ENCODE data around the gene PGP.
A peak's percentile ranks its signal among the peaks of the same experiment; 100 is the strongest.

PGP gene

DNA sequence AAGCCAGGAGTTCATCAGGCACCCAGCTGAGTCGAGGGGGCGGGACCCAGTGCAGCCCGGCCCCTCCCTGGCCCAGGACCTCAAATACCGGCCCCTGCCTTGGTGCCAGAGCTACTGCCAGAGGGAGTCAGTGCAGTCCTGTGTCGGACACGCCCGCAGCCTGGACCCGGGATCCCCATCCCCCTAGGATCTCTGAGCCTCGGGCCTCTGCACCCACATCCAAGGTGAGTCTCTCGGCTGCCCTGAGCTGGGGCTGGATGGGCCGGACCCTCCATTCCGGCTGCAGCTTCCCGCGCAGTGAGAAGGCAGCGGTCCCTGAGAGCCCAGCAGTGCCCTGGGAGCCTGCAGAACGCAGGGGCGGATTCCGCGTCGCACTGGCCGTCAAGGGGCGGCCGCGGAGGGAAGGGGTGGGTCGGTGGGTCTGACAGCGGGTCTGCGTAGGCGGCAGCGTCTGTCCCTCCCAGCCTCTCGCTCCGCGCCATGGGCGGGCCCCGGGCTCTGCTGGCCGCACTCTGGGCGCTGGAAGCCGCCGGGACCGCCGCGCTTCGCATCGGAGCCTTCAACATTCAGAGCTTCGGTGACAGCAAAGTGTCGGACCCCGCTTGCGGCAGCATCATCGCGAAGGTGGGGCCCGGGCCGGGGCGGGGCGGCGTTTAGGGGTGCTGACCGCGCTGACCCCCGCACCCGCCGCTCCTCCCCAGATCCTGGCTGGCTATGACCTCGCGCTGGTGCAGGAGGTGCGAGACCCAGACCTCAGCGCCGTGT, 21.9 kb upstream of the PGP start, which contains the start of gene DNASE1L2:
TSS of gene DNASE1L2 (plus strand) at position 108 of the 765 bp plus-strand sequence. CDS start at position 481, 373 bp downstream.
- no peak for DNase-seq

DNA sequence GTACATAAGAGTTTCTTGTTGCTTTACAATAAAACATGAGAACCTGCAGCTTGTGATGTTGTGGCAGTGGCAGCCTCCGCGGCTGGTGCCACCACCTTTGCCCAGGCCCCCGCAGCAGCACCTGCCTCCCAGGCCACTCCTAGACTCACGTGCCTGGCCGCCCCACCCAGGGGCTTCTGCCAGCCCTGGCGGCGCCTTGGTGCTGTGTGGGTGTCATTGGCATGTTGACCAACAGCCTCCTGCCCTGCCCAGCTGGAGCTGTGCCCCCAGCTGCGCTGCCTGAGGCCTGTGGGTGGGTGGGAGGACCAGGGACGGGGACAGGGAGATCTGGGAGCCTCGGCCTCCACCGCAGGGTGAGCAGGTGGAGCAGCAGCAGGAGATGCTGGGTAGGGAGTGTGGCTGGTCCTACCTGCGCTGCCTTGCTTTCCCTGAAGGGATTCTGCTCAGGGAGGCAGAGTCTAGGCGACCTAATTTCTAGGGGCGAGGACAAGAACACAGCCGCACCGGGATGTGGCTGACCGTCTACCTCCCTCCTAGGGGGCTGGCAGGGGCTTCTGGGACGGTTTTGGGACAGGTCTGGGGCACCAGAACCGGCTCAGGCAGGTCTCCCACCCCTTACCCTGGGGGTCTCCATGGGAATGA, 21.2 kb upstream of the PGP start:
- no peak for DNase-seq

DNA sequence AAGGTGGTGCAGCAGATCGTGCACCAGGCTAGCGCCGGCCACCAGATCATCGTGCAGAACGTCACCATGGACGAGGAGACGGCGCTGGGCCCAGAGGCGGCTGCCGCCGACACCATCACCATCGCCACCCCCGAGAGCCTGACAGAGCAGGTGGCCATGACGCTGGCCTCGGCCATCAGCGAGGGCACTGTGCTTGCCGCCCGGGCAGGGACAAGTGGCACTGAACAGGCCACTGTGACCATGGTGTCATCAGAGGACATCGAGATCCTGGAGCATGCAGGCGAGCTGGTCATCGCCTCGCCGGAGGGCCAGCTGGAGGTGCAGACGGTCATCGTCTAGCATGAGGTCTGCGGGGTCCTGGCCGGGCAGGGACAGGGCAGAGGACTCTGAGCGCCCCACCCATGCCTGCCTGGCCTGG, 20.6 kb upstream of the PGP start:
- no peak for DNase-seq

DNA sequence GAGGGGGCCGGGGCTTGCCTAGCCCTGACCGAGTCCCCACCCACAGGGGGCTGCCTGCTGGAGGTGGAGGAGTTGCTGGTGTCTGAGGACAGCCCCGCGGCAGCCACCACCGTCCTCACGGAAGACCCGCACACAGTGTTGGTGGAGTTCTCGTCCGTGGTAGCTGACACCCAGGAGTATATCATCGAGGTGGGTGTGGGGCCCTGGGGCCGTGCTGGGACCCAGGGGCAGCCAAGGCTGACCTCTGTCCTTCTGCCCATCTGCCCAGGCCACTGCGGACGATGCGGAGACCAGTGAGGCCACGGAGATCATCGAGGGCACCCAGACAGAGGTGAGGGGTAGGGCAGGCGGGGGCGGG, 20.2 kb upstream of the PGP start:
- DNase-seq, result no peak

DNA sequence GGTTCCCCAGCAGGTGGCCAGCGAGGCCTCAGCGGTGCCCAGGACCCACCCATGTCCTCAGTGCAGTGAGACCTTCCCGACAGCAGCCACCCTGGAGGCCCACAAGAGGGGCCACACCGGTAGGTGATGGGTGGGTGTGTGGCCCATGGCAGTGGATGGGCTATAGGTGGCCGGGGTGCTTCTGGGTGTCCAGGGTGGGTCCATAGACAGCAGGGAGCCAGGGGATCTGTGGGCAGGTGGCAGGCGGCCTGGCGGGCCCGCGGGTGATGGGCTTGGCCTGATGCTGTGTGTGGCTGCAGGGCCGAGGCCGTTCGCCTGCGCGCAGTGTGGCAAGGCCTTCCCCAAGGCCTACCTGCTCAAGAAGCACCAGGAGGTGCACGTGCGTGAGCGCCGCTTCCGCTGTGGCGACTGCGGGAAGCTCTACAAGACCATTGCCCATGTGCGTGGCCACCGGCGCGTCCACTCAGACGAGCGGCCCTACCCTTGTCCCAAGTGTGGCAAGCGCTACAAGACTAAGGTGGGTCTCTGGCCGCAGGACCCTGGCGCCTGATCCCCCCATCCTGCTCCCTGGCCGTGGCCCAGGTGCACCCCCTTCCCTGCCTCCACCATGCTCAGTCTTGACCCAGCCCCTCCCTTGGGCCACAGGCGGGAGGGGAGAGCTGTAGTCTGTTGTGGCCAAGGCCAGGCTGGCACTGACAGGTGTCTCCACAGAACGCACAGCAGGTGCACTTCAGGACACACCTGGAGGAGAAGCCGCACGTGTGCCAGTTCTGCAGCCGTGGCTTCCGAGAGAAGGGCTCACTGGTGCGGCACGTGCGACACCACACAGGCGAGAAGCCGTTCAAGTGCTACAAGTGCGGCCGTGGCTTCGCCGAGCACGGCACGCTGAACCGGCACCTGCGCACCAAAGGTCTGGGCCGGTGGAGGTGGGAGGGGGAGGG, 19.5 kb upstream of the PGP start:
- no peak for DNase-seq

DNA sequence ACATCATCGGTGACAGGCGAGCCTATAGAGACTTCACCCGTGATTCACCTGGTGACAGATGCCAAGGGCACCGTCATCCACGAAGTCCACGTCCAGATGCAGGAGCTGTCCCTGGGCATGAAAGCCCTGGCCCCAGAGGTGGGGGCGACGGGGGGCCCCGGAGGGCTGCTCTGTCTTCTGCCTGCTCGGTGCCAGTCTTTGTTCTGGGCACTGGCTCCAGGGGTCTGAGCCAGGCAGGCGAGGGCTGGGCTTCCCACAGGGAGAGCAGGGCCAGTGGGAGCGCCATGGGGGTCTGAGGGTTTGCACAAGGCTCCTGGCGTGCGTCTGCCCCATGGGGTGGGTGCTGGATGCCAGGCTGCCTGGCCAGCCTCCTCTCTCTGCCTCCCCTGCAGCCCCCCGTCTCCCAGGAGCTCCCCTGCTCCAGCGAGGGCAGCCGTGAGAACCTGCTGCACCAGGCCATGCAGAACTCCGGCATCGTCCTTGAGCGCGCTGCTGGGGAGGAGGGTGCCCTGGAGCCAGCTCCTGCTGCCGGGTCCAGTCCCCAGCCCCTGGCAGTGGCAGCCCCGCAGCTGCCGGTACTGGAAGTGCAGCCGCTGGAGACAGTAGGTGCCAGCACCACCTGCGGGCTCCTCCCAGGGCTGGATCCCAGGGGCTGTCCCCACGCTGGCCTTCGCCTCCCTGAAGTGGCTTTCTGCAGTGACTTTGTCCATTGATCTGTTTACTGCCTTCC, 18.6 kb upstream of the PGP start:
- no peak for DNase-seq

DNA sequence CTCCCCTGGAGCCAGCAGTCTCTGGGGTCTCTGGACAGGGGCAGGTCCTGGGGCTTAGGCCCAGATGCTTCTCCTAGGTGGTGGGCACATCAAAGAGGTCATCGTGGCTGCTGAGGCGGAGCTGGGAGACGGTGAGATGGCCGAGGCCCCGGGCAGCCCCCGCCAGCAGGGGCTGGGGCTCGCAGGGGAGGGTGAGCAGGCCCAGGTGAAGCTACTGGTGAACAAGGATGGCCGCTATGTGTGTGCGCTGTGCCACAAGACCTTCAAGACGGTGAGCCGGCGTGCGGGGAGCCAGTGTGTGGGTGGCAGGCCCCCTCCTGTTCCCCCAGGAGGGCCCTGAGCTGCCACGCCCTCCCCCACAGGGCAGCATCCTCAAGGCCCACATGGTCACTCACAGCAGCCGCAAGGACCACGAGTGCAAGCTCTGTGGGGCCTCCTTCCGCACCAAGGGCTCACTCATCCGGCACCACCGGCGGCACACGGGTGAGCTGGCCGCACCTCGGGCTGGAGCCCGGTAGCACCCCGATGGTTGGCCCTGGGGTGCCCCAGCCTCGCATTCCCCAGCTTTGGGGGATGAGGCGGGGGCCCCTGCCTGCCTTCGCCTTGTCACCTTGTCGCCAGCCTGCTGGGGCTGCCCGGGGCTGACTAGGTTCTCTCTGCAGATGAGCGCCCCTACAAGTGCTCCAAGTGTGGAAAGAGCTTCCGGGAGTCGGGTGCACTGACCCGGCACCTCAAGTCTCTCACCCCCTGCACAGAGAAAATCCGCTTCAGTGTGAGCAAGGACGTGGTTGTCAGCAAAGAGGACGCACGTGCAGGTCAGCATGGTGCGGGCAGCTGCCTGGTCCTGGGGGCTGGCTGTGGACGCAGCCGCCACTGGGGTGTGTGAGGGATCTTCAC, 17.7 kb upstream of the PGP start:
- DNase-seq, result no peak

DNA sequence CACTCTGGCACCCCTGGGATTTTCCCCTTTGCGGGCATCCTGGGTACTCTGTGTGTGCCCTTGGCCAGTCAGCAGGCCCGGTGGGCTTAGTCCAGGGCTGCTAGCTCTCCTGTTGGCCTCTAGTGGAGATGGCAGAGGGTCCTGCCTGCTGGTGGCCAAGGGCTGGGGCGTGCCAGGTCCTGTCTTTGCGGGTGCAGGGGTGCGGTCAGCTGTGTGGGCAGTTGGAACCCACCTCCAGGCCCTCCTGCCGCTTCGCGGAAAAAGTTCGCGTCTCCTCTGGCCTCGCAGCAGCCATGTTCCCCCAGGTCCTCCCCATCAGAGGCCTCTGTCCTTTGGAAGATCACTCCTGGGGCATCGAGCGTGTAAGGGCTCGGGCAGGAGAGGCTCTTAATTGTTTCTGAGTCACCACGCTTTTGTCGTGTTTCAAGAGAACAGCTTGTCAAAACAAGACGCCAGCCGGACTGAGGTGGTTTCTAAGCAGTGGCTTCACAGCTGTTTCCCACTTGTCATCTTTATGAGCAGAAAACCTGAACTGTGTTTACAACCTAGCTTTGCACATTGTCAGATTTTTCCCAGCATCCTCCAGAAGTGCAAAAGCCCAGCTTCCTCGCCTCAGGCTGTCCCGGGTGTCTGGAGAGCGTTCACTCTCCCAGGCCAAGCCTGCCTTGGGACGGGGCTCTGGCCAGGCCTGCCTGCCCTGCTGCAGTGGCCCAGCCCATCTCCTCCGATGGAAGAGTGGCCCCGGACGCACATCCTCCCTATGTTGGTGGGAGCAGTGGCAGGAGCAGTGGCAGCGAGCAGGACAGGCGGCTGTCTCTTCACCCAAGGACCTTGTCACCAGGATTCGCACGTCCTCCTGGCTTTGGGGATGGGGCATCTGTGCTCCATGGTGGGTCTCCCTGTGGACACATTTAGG, 16.6 kb upstream of the PGP start:
- no peak for DNase-seq

DNA sequence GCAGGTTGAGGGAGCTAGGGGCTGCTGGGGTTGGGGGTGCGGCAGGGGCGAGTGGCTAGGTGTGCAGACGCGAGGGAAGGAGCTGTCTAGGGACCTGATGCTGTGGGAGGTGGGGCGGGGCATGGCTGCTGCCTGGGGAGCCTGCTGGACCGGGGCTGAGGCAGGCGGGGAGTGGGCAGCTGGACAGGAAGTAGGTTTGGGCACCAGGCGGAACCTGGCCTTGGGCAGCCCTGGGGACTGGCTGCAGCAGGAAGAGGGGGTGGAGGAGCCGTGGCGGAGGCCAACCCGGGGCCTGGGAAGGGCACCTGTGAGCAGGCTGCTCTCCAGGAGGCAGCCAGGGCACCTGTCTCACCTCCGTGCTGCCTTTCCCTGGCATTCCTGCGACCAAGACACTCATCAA, 15.7 kb upstream of the PGP start:
- DNase-seq, result no peak

DNA sequence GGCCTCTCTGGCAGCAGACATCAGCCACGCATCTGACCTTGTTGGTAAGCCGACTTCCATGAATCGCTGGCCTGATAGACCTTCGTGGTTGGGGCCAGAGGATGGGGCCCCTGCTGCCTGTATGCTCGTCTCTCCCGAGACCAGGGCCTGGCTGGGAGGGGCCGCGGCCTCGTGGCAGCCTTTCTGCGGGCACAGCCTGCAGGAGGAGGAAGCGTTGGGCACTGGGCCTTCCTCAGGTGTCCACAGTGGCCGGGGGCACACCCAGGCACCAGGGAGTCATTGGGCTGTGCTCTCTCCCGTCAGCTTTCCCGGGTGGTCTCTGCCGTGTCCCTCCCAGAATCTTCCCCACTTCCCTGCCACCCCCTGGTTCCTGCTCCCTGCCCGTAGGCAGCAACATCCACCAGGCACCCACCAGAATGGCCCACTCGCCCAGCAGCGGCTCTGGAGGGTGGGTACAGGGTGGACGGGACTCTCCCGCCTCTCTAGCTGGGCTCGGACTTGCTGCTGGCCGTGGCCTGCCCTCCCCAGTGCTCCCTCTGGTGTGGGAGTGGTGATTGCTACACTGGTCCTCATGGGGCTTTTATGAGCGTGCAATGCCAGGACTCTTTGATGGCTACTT, 15.1 kb upstream of the PGP start:
- no peak for DNase-seq

DNA sequence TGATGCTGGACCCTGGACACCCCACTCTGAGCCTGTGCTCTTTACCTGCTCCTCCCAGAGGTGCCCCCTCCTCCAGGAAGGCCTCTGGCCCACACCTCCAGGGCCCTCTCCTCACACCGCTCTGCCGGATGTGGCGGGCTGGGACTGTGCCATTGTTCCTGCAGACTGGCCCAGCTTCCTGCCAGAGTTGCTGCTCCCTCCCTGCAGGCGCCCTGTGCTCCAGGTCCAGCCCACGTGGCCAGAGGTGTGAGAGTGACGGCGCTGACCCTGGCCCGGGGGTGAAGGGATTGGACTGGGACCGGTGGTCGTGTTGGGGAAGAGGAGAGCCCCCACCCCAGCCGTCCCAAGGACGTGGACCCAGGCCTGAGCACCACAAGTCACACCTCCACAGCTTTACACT, 14.5 kb upstream of the PGP start:
- DNase-seq, result no peak

DNA sequence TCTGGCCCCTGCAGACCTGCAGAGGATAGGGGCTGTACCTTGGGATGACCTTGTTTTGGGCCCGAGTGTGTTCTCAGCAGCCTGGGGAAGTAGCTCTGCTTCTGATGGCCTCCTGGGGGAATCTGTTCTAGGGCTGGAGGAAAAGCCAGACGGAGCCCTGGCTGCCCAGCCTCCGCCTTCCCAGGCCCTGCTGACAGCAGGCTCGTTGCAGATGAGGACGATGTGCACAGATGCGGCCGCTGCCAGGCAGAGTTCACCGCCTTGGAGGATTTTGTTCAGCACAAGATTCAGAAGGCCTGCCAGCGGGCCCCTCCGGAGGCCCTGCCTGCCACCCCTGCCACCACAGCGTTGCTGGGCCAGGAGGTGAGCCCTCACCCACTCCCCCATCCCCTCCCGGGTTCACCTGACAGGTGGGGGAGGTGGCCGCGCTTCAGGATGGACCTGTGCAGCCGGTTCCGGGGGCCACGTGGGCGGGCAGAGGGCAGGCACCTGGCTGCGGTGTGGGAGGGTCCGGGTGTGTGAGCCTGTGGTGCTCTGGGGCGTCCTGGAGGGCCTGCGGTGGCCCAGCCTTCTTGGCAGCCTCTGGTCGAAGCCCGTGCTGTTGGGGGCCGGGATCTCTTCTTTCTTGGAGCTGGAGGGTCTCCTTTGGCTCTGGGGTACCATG, 13.7 kb upstream of the PGP start:
- no peak for DNase-seq

DNA sequence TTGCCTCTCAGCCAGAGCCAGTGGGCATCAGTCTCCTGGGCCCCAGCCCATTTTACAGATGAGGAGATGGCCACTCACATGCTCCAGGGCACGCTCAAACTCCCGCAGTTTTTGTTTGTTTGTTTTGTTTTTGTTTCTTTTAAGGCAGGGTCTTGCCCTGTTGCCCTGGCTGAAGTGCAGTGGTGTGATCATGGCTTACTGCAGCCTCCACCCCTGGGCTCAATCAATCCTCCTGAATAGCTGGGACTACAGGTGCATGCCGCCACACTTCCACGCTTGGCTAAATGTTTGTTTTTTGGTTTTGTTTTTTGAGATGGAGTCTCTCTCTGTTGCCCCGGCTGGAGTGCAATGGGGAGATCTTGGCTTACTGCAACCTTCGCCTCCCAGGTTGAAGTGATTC, 12.3 kb upstream of the PGP start:
- no peak for DNase-seq

DNA sequence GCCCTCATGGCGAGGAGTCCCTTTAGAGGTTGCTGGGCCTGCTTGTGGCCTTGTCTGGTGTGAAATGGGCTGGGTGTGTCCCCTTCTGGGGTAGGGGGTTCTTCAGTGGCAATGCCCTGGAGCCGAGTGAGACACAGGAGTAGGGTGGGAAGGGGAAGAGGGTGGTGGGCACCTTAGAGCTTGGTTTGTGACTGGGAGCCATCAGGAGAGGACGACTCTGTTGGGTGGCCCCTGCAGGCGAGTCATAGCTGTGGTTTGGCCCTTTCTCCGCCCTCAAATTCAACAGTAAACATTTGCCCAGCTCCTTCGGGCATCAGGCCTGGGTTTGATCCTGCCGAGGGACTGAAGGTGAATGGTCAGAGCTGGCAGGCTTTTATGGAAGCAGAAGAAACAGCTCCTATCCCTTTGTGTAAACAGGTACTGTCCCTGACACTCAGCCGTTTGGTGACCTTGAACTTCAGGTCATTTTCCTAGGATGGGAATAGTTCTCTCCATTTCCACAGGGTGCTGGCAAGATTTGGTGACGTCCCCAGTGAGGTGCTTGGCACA, 11.7 kb upstream of the PGP start:
- DNase-seq, result no peak

DNA sequence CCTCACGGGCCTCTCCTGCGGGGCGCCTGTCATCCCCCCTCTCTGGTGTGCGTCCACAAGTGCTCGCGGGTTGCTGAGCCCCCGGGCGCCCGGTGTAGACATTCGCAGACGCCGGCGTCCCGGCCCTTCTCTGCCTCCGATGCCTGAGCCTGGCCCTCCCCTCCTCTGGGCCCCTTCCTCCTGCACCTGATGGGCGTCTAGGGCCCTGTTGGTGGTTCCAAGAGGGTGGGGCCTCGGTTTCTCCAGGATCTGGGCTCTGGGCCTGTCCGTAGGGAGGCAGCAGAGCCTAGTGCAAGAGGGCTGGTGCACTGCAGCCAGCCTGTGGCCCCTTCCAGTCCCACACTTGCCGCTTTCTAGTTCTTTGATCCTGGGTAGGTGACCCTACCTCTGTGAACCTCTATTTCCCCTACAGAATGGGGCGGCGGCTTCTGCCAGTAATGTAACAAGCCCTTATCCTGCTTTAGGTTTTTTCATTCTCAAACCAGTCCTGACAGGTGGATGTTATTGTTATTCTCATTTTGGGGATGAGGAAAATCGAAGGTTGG, 9.4 kb upstream of the PGP start:
- DNase-seq, result no peak

DNA sequence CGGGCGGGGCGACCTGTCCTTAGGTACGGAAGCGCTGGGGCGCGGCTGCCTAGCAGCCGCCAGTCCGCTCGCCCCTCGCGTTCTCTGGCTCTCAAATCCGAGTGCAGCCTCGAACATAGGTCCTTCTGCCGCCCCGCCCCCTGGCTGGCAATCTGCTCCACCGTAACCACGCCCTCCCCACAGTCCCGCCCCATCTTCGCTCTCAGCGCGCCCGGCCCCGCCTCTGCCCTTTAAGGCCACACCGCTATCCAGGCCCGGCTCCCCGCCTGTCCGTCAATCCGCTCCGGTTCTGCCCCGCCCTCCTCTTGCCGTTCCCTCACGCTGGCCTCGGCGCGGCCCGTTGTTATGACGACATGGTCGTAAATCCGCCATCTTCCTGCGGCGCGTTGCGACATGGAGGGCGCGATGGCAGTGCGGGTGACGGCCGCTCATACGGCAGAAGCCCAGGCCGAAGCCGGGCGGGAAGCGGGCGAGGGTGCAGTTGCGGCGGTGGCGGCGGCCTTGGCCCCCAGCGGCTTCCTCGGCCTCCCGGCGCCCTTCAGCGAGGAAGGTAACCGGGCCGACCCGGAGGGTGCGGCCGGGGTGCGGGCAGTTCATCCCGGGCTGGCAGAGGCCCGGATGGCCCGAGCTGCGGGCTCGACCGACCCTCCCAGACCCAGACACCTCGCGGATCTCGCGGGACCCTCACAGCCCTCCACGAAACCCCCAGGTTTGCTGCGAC, 8.7 kb upstream of the PGP start, which contains the start of gene E4F1:
TSS of gene E4F1 (plus strand) at position 371 of the 721 bp plus-strand sequence. CDS start at position 394, 23 bp downstream.
- DNase-seq, result peak; percentile 93

DNA sequence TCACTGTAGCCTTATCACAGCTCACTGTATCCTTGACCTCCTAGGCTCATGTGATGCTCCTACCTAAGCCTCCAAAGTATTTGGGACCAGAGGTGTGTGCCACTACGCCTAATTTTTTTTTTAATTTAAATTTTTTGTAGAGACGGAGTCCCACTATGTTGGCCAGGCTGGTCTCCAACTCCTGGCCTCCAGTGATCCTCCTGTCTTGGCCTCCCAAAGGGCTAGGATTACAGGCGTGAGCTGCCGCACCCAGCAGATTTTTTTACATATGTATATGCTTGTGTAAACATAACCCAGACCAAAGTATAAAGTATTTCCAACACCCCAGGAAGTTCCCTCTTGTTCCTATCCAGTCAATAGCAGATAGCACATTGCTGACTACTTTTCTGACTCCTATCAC, 1.7 kb upstream of the PGP start:
- no peak for DNase-seq

Data from NCI-H1105 (cell line).